Activated naive CD4-positive, alpha-beta T cell treated with anti-CD3 and anti-CD28 coated beads, Interleukin-2, amount 50 U/mL, for 72 hours (primary cell): Measurements from ENCODE around the gene RUFY2. TPM values are rescaled to one million over a fixed set of nuclear protein-coding genes. Genes with fewer than 3 reads are reported as not detected.

ENCODE experiments used
- ATAC-seq, 2 donors: fragments of 150-1000 bp; cut with Tn5 transposase; 2 replicates each; pipeline ENCODE4 v1.10.0; 2021; ENCODE audit warnings: mild to moderate bottlenecking in 2 of 2, moderate library complexity in 2 of 2
- DNase-seq, 2 donors: peaks; one replicate each; pipeline ENCODE4 v3.0.0; 2021 to 2022; ENCODE audit warnings: low spot score in 2 of 2
- H3K27ac Mint-ChIP-seq, 2 donors: one replicate each; pipeline ENCODE4 v1.8.0; 2022; ENCODE audit warnings: mild to moderate bottlenecking in 2 of 2, mixed read lengths in 2 of 2
- H3K36me3 Mint-ChIP-seq, 2 donors: one replicate each; pipeline ENCODE4 v1.8.0; 2022; ENCODE audit warnings: mixed read lengths in 2 of 2
- H3K9me3 Mint-ChIP-seq, 2 donors: one replicate each; pipeline ENCODE4 v1.8.0; 2022; ENCODE audit warnings: mixed read lengths in 2 of 2
- total RNA-seq, 2 donors: library from RNA; stranded (reverse); gene quantifications; one replicate each; pipeline ENCODE4 v1.2.3, GENCODE V29; 2022

The RUFY2 gene
- total RNA-seq, 2 donors from 2014 or later = 8.5 to 10.4 TPM

GRCh38 chr10:68305854-68306253 lies 101.2 kb downstream of the RUFY2 start:
- Mint-ChIP-seq H3K36me3 (no peaks in the 10 kb centered on the region), H3K9me3 (no peaks in the 10 kb centered on the region), H3K27ac (no peak overlapping the region)
- no peak for DNase-seq
- no peak for ATAC-seq

- DNase-seq (no peak), ATAC-seq (no peak)
- H3K36me3 Mint-ChIP-seq = no peaks in the 10 kb centered on the region
- no peaks in the 10 kb centered on the region for H3K9me3 Mint-ChIP-seq
- peak overlapping the region in 1 of 2 donors; percentile 20 for H3K27ac Mint-ChIP-seq
Observed at GRCh38 chr10:68303849-68304412, 103.1 kb downstream of the RUFY2 start.

- no peak for ATAC-seq
- H3K9me3 Mint-ChIP-seq = no peaks in the 10 kb centered on the region
Observed at GRCh38 chr10:68302871-68303270, 104.2 kb downstream of the RUFY2 start.

GRCh38 chr10:68302503-68302823 lies 104.6 kb downstream of the RUFY2 start:
- H3K9me3 Mint-ChIP-seq = no peaks in the 10 kb centered on the region
- H3K36me3 Mint-ChIP-seq = no peaks in the 10 kb centered on the region
- ATAC-seq (no peak), DNase-seq (no peak)
- no peak overlapping the region for H3K27ac Mint-ChIP-seq

More at GRCh38 chr10:68302871-68303270, 104.2 kb downstream of the RUFY2 start:
- DNase-seq = no peak
- H3K27ac Mint-ChIP-seq = no peak overlapping the region
- no peaks in the 10 kb centered on the region for H3K36me3 Mint-ChIP-seq

- Mint-ChIP-seq H3K36me3 (no peaks in the 10 kb centered on the region), H3K27ac (no peak overlapping the region), H3K9me3 (no peaks in the 10 kb centered on the region)
- ATAC-seq (no peak), DNase-seq (no peak)
Observed at GRCh38 chr10:68301790-68302502, 105.1 kb downstream of the RUFY2 start.

- H3K36me3 Mint-ChIP-seq = no peaks in the 10 kb centered on the region
- H3K9me3 Mint-ChIP-seq = no peaks in the 10 kb centered on the region
- ATAC-seq (no peak), DNase-seq (no peak)
- no peak overlapping the region for H3K27ac Mint-ChIP-seq
Observed at GRCh38 chr10:68301301-68301700, 105.8 kb downstream of the RUFY2 start.

- Mint-ChIP-seq H3K9me3 (no peaks in the 10 kb centered on the region), H3K27ac (no peak overlapping the region), H3K36me3 (no peaks in the 10 kb centered on the region)
- DNase-seq (no peak), ATAC-seq (no peak)
Observed at GRCh38 chr10:68296843-68297663, 110.0 kb downstream of the RUFY2 start.

Other genes with a start within 250 kb of the RUFY2 start
- gene ATOH7, start 175.2 kb downstream of the RUFY2 start, total RNA-seq = not detected
- 100 to 1,000 TPM; 117 to 150 TPM for gene HNRNPH3, start 75.2 kb downstream of the RUFY2 start, total RNA-seq
- gene PBLD, start 74.3 kb downstream of the RUFY2 start, total RNA-seq = 1 to 10 TPM in 1 of 2 donors, under 1 TPM in 1; 0.34 to 1.7 TPM
- gene DNA2, start 64.7 kb upstream of the RUFY2 start, total RNA-seq = 10 to 100 TPM; 45.3 to 69.6 TPM
- 10 to 100 TPM; 14.4 to 20.0 TPM for gene SLC25A16, start 120.2 kb upstream of the RUFY2 start, total RNA-seq
- gene TET1, start 153.1 kb upstream of the RUFY2 start, total RNA-seq = 1 to 10 TPM in 1 of 2 donors, under 1 TPM in 1; 0.82 to 1.6 TPM